ENCODE results near the gene M1AP.

DNA sequence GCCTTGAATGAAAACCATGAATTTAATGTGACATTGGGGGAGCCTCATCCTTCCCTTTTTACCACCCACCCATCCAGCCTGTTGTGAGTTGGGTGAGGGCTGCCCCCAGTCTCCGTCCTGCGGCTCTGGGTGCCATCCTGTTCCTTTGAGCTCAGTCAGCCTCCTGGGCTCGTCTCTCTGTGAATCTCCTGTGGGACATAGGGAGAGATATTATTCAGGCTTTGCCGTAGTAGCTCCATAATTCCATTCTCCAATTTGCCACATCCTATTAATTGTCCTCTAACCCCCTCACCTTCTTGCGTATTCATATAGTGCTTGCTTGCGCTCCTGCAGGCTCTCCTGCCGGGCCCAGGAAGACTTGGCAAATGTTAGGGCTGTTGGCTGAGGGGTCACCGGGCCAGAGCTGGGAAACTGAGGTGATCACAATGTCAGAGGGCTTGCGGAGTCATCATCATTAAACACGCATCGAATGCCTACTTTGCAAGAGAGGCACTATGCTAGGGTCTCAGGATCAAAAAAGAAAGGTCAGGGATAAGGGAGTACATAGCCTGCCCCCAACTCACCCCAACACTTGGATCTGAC lies 121.4 kb downstream of the M1AP start:
- TF ChIP-seq POLR2AphosphoS5 (IDR thresholded peaks at IDR 0.05; ENCODE audit: low read depth, low read length) = no peak
- no peak for TF ChIP-seq TAF1 (IDR thresholded peaks at IDR 0.05; ENCODE audit: borderline replicate concordance, low read depth, low read length)
- TF ChIP-seq POLR2A (IDR thresholded peaks at IDR 0.05; ENCODE audit: low read depth, low read length) = no peak; the same call in 1 of the 2 replicates

All from GM12892 (cell line).